22Rv1 (cell line): ENCODE results near the gene C9orf78.

Source experiments
- H3K27ac ChIP-seq: fragments of 450-650 bp; 2 replicates; pipeline ENCODE4 v1.5.1; 2017
- CTCF ChIP-seq: fragments of 450-650 bp; IDR thresholded peaks from 2 replicates; pipeline ENCODE4 v1.5.1; 2017; ENCODE audit warnings: mild to moderate bottlenecking
- ZFX ChIP-seq: fragments of 450-650 bp; IDR thresholded peaks from 2 replicates; pipeline ENCODE4 v1.6.1; 2017; ENCODE audit warnings: antibody characterized with exemption, borderline replicate concordance

Gene C9orf78

GRCh38 chr9:129849901-129850300, 14.8 kb upstream of the C9orf78 start:
- TF ChIP-seq ZFX (no peak), CTCF (no peak)
- H3K27ac ChIP-seq, result no peak overlapping the region

GRCh38 chr9:129848712-129849441, 13.8 kb upstream of the C9orf78 start:
- H3K27ac ChIP-seq, result no peak overlapping the region

GRCh38 chr9:129845373-129845772, 10.3 kb upstream of the C9orf78 start:
- H3K27ac ChIP-seq, result no peak overlapping the region
- TF ChIP-seq ZFX (no peak), CTCF (no peak)

More at GRCh38 chr9:129848712-129849441, 13.8 kb upstream of the C9orf78 start:
- no peak for TF ChIP-seq ZFX
- no peak for TF ChIP-seq CTCF

- TF ChIP-seq ZFX (no peak), CTCF (no peak)
- H3K27ac ChIP-seq, result no peak overlapping the region
These were observed 6.0 kb upstream of the C9orf78 start for GRCh38 chr9:129841071-129841470.

GRCh38 chr9:129840034-129840433, 5.0 kb upstream of the C9orf78 start:
- TF ChIP-seq ZFX (no peak), CTCF (no peak)
- H3K27ac ChIP-seq, result no peak overlapping the region

- TF ChIP-seq ZFX, result no peak
- TF ChIP-seq CTCF, result no peak
- H3K27ac ChIP-seq, result no peak overlapping the region
These were observed 4.4 kb upstream of the C9orf78 start for GRCh38 chr9:129839324-129840023.

- TF ChIP-seq CTCF (no peak), ZFX (no peak)
- H3K27ac ChIP-seq, result no peak overlapping the region
These were observed 3.7 kb upstream of the C9orf78 start for GRCh38 chr9:129838707-129839259.
